ENCODE results near the gene PPP2CA.

PPP2CA gene

GRCh38 chr5:134184155-134185135 lies 41.4 kb downstream of the PPP2CA start:
- H3K4me3 ChIP-seq (ENCODE audit: low read depth, low read length) = no peak overlapping the region
- TF ChIP-seq, protein P1, sequence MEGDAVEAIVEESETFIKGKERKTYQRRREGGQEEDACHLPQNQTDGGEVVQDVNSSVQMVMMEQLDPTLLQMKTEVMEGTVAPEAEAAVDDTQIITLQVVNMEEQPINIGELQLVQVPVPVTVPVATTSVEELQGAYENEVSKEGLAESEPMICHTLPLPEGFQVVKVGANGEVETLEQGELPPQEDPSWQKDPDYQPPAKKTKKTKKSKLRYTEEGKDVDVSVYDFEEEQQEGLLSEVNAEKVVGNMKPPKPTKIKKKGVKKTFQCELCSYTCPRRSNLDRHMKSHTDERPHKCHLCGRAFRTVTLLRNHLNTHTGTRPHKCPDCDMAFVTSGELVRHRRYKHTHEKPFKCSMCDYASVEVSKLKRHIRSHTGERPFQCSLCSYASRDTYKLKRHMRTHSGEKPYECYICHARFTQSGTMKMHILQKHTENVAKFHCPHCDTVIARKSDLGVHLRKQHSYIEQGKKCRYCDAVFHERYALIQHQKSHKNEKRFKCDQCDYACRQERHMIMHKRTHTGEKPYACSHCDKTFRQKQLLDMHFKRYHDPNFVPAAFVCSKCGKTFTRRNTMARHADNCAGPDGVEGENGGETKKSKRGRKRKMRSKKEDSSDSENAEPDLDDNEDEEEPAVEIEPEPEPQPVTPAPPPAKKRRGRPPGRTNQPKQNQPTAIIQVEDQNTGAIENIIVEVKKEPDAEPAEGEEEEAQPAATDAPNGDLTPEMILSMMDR (conservative IDR thresholded peaks at IDR 0.05; ENCODE audit: low read depth, low read length) = peak; percentile 95
- peak; percentile 72 for DNase-seq (ENCODE audit: low read depth)

DNA sequence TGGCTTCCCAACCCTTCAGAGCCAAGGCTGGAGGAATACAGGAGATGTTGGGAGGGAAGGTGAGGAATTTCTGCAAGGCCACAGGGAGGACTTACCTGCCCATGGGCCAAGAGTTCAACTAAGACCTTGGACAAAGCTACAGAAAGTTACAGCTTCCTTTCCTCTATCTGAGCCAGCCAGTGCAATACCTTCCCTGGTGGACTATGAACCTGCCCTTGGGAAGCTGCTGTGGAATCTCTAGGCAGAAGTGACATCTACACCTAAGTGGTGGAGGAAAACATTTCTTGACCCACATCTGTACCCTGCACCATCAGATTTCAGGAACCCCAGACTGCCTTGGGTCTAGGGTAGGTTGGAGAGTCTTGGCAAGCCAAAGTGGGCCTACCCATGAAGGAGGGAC lies 42.4 kb downstream of the PPP2CA start:
- DNase-seq (ENCODE audit: low read depth) = no peak
- no peak overlapping the region for H3K4me3 ChIP-seq (ENCODE audit: low read depth, low read length)
- TF ChIP-seq, protein P1 (conservative IDR thresholded peaks at IDR 0.05; ENCODE audit: low read depth, low read length) = no peak

GRCh38 chr5:134178096-134178419 lies 47.8 kb downstream of the PPP2CA start:
- no peak for DNase-seq (ENCODE audit: low read depth)
- H3K4me3 ChIP-seq (ENCODE audit: low read depth, low read length) = no peak overlapping the region

GRCh38 chr5:134177369-134178095 lies 48.3 kb downstream of the PPP2CA start:
- DNase-seq (ENCODE audit: low read depth) = peak; percentile 23
- TF ChIP-seq, protein P1 (conservative IDR thresholded peaks at IDR 0.05; ENCODE audit: low read depth, low read length) = no peak
- H3K4me3 ChIP-seq (ENCODE audit: low read depth, low read length) = peak overlapping the region; percentile 98

More at GRCh38 chr5:134178096-134178419, 47.8 kb downstream of the PPP2CA start:
- TF ChIP-seq, protein P1 (conservative IDR thresholded peaks at IDR 0.05; ENCODE audit: low read depth, low read length) = no peak

- TF ChIP-seq, protein P1 (conservative IDR thresholded peaks at IDR 0.05; ENCODE audit: low read depth, low read length) = no peak
- peak within 1 kb of the TSS; percentile 98 for H3K4me3 ChIP-seq (ENCODE audit: low read depth, low read length)
- DNase-seq (ENCODE audit: low read depth) = peak; percentile 82
These were observed 49.1 kb downstream of the PPP2CA start, which contains the start of gene SKP1 for GRCh38 chr5:134176511-134177368. Gene SKP1 (minus strand): TSS chr5:134176950. CDS start chr5:134174022, 2,928 bp downstream.

DNA sequence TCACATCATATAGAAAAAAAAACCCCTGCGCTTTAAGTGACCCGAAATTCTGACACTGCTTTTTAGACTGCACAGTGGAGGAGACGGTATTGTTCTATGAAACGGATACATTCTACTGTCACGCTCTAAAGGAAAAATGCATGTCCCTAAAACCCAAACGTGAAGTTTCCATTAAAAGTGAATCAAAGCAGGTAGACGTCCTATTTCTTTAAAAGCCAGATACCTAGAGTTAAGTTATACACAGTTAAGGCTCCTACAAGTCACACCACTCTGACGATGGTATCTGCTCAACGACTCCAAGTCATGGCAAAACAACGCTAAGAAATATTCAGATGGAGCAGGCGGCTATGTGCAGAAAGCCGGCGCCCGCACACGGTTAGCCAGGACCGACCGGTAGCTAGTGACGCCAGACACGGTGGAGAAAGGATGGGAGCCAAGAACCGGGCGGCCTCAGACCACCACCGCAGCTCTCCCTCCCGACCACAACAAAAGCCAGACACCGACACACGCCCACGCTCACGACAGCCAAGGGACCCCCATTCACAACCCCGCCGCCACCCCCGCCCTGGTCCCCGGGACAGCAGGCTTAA lies 49.9 kb downstream of the PPP2CA start:
- H3K4me3 ChIP-seq (ENCODE audit: low read depth, low read length) = peak overlapping the region; percentile 98
- peak; percentile 39 for DNase-seq (ENCODE audit: low read depth)
- TF ChIP-seq, protein P1 (conservative IDR thresholded peaks at IDR 0.05; ENCODE audit: low read depth, low read length) = no peak
